SK-N-SH (cell line): ENCODE results near the gene POU4F3. TPM values are rescaled to one million over a fixed set of nuclear protein-coding genes. Genes with fewer than 3 reads are reported as not detected.

Experiments
- CTCF ChIA-PET: fragments of 300-600, 350-600 bp; formaldehyde crosslinking; extraction: SDS; loops from one replicate; lab custom pipeline; 2021; lab: Yijun Ruan, JAX
- POLR2A ChIA-PET: fragments of 350-600 bp; sonication (Branson Sonifier 250); formaldehyde crosslinking; extraction: SDS; loops from one replicate; lab custom pipeline; 2020; ENCODE audit warnings: antibody characterized with exemption, inconsistent platforms; lab: Yijun Ruan, JAX
- DNase-seq: peaks from one replicate; pipeline ENCODE4 v3.0.0; 2012
- H2AFZ ChIP-seq: fragments of 200-600 bp; sonication (generic); 2 replicates; pipeline ENCODE4 v1.8.1; 2016; ENCODE audit warnings: antibody characterized with exemption, mild to moderate bottlenecking, low read depth
- H3F3A ChIP-seq: fragments of 200-600 bp; sonication (generic); replicated peaks from 2 replicates; pipeline ENCODE3; 2016; ENCODE audit warnings: antibody characterized with exemption, mild to moderate bottlenecking; ENCODE audit not compliant: insufficient read depth
- H3K27ac ChIP-seq, 2 experiments: fragments of 200-500 bp in 1 of 2; fragments of 200-600 bp in 1 of 2; sonication (Bioruptor generic) in 1 of 2; sonication (generic), shearing (Covaris generic) in 1 of 2; 2 replicates each; pipeline versions ENCODE4 v1.5.1 to v1.6.1; 2014 to 2016; ENCODE audit warnings: low read depth in 2 of 2, inconsistent platforms in 1 of 2, low read length in 1 of 2, mild to moderate bottlenecking in 1 of 2, mixed read lengths in 1 of 2
- H3K27me3 ChIP-seq: fragments of 200-600 bp; sonication (generic), shearing (Covaris generic); 2 replicates; pipeline ENCODE4 v1.6.1; 2016; ENCODE audit warnings: mixed run types; ENCODE audit not compliant: insufficient read depth
- H3K36me3 ChIP-seq, 2 experiments: fragments of 200-500 bp in 1 of 2; fragments of 200-600 bp in 1 of 2; sonication (Bioruptor generic) in 1 of 2; sonication (generic) in 1 of 2; replicated peaks in 1 of 2; 2 replicates each; pipeline versions ENCODE3 to v1.5.1; 2014 to 2016; ENCODE audit warnings: low read length in 1 of 2, mild to moderate bottlenecking in 1 of 2; ENCODE audit not compliant: insufficient read depth in 2 of 2, control insufficient read depth in 1 of 2
- H3K4me1 ChIP-seq, 2 experiments: fragments of 200-500 bp in 1 of 2; fragments of 200-600 bp in 1 of 2; sonication (Bioruptor generic) in 1 of 2; sonication (generic), shearing (Covaris generic) in 1 of 2; 2 replicates each; pipeline versions ENCODE4 v1.5.1 to v1.6.1; 2014 to 2016; ENCODE audit warnings: low read depth in 1 of 2, low read length in 1 of 2, mixed run types in 1 of 2; ENCODE audit not compliant: insufficient read depth in 2 of 2, control insufficient read depth in 1 of 2
- H3K4me2 ChIP-seq: fragments of 200-600 bp; sonication (generic), shearing (Covaris generic); 2 replicates; pipeline ENCODE4 v1.6.1; 2017; ENCODE audit warnings: mixed run types
- H3K4me3 ChIP-seq, 2 experiments: fragments of 200-500 bp in 1 of 2; fragments of 200-600 bp in 1 of 2; sonication (Bioruptor generic) in 1 of 2; sonication (generic), shearing (Covaris generic) in 1 of 2; 2 replicates each; pipeline versions ENCODE4 v1.5.1 to v1.8.1; 2014 to 2016; ENCODE audit warnings: low read depth in 2 of 2, inconsistent platforms in 1 of 2, low read length in 1 of 2, mild to moderate bottlenecking in 1 of 2, mixed read lengths in 1 of 2, moderate library complexity in 1 of 2
- H3K79me2 ChIP-seq: fragments of 200-600 bp; sonication (generic); 2 replicates; pipeline ENCODE4 v1.8.1; 2017; ENCODE audit warnings: mild to moderate bottlenecking; ENCODE audit not compliant: insufficient read depth
- H3K9ac ChIP-seq: fragments of 200-600 bp; sonication (generic); 2 replicates; pipeline ENCODE4 v1.6.1; 2017; ENCODE audit warnings: mixed run types
- H3K9me2 ChIP-seq: fragments of 200-600 bp; sonication (generic); 2 replicates; pipeline ENCODE4 v1.6.1; 2017; ENCODE audit warnings: mixed run types
- H3K9me3 ChIP-seq: fragments of 200-600 bp; sonication (generic); 2 replicates; pipeline ENCODE4 v1.6.1; 2017; ENCODE audit warnings: mixed run types, mild to moderate bottlenecking, moderate library complexity
- H4K20me1 ChIP-seq: fragments of 200-600 bp; sonication (generic); 2 replicates; pipeline ENCODE4 v1.6.1; 2017; ENCODE audit warnings: mild to moderate bottlenecking, mixed run types; ENCODE audit not compliant: insufficient read depth
- CHD2 ChIP-seq: fragments of 150-350 bp; IDR thresholded peaks from 2 replicates; pipeline ENCODE4 v1.6.1; 2018; ENCODE audit warnings: low read length; ENCODE audit not compliant: partially characterized antibody
- EP300 ChIP-seq, 2 experiments: IDR thresholded peaks; 2 replicates each; pipeline versions ENCODE4 v1.4.0 to v1.6.1; 2012; ENCODE audit warnings: borderline replicate concordance in 1 of 2, low read depth in 1 of 2, low read length in 1 of 2
- FOSL2 ChIP-seq: IDR thresholded peaks from 2 replicates; pipeline ENCODE4 v1.4.0; 2012; ENCODE audit warnings: low read depth, mild to moderate bottlenecking, moderate library complexity, borderline replicate concordance
- FOXJ3 ChIP-seq: sonication (generic); formaldehyde crosslinking; IDR thresholded peaks from 2 replicates; pipeline ENCODE4 v1.5.1; 2020; ENCODE audit warnings: mild to moderate bottlenecking, missing genetic modification reagents
- FOXM1 ChIP-seq: IDR thresholded peaks from 2 replicates; pipeline ENCODE4 v1.4.0; 2012; ENCODE audit warnings: low read depth, mild to moderate bottlenecking
- GABPA ChIP-seq: IDR thresholded peaks from 2 replicates; pipeline ENCODE4 v1.4.0; 2012; ENCODE audit warnings: low read depth, mild to moderate bottlenecking
- GATA2 ChIP-seq: sonication (generic); formaldehyde crosslinking; IDR thresholded peaks from 2 replicates; pipeline ENCODE4 v1.5.0; 2020; ENCODE audit warnings: mild to moderate bottlenecking, missing genetic modification reagents
- IRF3 ChIP-seq: fragments of 150-350 bp; IDR thresholded peaks from 2 replicates; pipeline ENCODE4 v1.6.1; 2016; ENCODE audit warnings: mild to moderate bottlenecking, low read depth, low read length
- MAX ChIP-seq: IDR thresholded peaks from 2 replicates; pipeline ENCODE4 v1.4.0; 2012; ENCODE audit warnings: low read depth
- MEF2A ChIP-seq: IDR thresholded peaks from 2 replicates; pipeline ENCODE4 v1.4.0; 2012; ENCODE audit warnings: low read depth, borderline replicate concordance
- MXI1 ChIP-seq: IDR thresholded peaks from 2 replicates; pipeline ENCODE4 v1.6.1; 2012; ENCODE audit warnings: mild to moderate bottlenecking, low read depth, low read length, improper control_type of control experiment
- NFIC ChIP-seq: IDR thresholded peaks from 2 replicates; pipeline ENCODE4 v1.4.0; 2012; ENCODE audit warnings: borderline replicate concordance
- PBX3 ChIP-seq: IDR thresholded peaks from 2 replicates; pipeline ENCODE4; 2012
- SIN3A ChIP-seq: IDR thresholded peaks from 2 replicates; pipeline ENCODE4 v1.6.1; 2012; ENCODE audit warnings: low read depth, mild to moderate bottlenecking, low read length, moderate library complexity, borderline replicate concordance
- TAF1 ChIP-seq: IDR thresholded peaks from 2 replicates; pipeline ENCODE4 v1.6.1; 2012; ENCODE audit warnings: low read depth, mild to moderate bottlenecking, low read length, moderate library complexity, borderline replicate concordance
- TCF12 ChIP-seq: IDR thresholded peaks from 2 replicates; pipeline ENCODE4 v1.4.0; 2012
- TEAD4 ChIP-seq: IDR thresholded peaks from 2 replicates; pipeline ENCODE4 v1.4.0; 2012; ENCODE audit warnings: mild to moderate bottlenecking, borderline replicate concordance; ENCODE audit not compliant: insufficient read depth
- YY1 ChIP-seq: IDR thresholded peaks from 2 replicates; pipeline ENCODE4 v1.4.0; 2012; ENCODE audit warnings: low read depth, mild to moderate bottlenecking
- WGBS: methylation state at CpG from one replicate; pipeline ENCODE4 v1.1.6; 2017; ENCODE audit warnings: low lambda C conversion rate; 5-methylcytosine and 5-hydroxymethylcytosine counted together
- polyA plus RNA-seq, 3 experiments: library from polyadenylated mRNA; depleted of rRNA; stranded (reverse); fragments of >200 nt; gene quantifications; 2 replicates each; pipeline ENCODE4 v1.2.3, GENCODE V29; 2012
- TF ChIP-seq, protein P1 (sequence below): fragments of 200-600 bp; sonication (generic); IDR thresholded peaks from 2 replicates; pipeline ENCODE4 v1.6.1; 2017; ENCODE audit warnings: antibody characterized with exemption, mild to moderate bottlenecking, moderate library complexity

POU4F3 gene
- polyA plus RNA-seq, 1 of the 3 experiments (the other 2 are of a cell fraction) = 0.08 TPM

DNA sequence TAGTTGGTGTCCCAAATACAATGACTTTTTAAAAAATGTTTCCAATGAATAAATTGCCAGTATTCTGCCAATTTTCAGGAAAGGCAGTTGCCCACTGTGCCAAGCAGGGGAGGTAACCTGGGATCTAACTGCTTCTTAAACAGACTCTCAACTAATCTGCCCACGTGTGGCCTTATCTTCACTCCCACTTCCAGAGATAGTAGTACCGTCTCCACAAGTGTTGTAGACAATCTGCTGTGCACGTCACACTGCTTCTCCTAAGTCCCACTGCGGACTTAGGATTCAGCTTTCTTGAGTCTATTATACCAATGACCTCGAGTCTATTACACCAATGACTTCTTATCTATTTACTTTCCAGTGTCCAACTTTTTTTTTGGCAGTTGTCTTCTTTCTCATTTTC is 21.2 kb downstream of the POU4F3 start:
- H3K27me3 ChIP-seq = peaks cover 10% of the 10 kb centered on the region; the same call in 1 of the 2 replicates
- no peaks in the 10 kb centered on the region for H3K9me2 ChIP-seq
- WGBS = 46% methylated on average over 5 of the region's 5 CpGs
- no peaks in the 10 kb centered on the region for H4K20me1 ChIP-seq
- H3K27ac ChIP-seq = no peak overlapping the region
- CTCF ChIA-PET = no interaction called here
- no peaks in the 10 kb centered on the region for H3K36me3 ChIP-seq
- POLR2A ChIA-PET = no interaction called here
- no peaks in the 10 kb centered on the region for H3K9me3 ChIP-seq
- H2AFZ ChIP-seq = no peak overlapping the region
- no peak overlapping the region for H3K4me2 ChIP-seq
- no peaks in the 10 kb centered on the region; a peak in 1 of 4 replicates for H3K4me1 ChIP-seq
- TF ChIP-seq TEAD4 (no peak), GATA2 (no peak), FOSL2 (no peak), CHD2 (no peak), IRF3 (no peak), NFIC (no peak), MAX (no peak), TCF12 (no peak), FOXJ3 (CRISPR knock-in tag) (no peak), MXI1 (no peak), TAF1 (no peak), MEF2A (no peak), GABPA (no peak), EP300 (IDR thresholded peaks at IDR 0.05; ENCODE audit: borderline replicate concordance in 1 of 2, low read depth in 1 of 2, low read length in 1 of 2) (no peak), PBX3 (no peak), SIN3A (no peak), FOXM1 (no peak), YY1 (no peak)
- TF ChIP-seq, protein P1, sequence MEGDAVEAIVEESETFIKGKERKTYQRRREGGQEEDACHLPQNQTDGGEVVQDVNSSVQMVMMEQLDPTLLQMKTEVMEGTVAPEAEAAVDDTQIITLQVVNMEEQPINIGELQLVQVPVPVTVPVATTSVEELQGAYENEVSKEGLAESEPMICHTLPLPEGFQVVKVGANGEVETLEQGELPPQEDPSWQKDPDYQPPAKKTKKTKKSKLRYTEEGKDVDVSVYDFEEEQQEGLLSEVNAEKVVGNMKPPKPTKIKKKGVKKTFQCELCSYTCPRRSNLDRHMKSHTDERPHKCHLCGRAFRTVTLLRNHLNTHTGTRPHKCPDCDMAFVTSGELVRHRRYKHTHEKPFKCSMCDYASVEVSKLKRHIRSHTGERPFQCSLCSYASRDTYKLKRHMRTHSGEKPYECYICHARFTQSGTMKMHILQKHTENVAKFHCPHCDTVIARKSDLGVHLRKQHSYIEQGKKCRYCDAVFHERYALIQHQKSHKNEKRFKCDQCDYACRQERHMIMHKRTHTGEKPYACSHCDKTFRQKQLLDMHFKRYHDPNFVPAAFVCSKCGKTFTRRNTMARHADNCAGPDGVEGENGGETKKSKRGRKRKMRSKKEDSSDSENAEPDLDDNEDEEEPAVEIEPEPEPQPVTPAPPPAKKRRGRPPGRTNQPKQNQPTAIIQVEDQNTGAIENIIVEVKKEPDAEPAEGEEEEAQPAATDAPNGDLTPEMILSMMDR = no peak
- no peaks in the 10 kb centered on the region for H3F3A ChIP-seq
- H3K4me3 ChIP-seq = no peak overlapping the region
- no peak for DNase-seq
- H3K9ac ChIP-seq = no peak overlapping the region
- H3K79me2 ChIP-seq = no peaks in the 10 kb centered on the region
